Stomach (tissue), 4 donors: ENCODE results near the gene TPSB2.

Source experiments
- CTCF ChIP-seq, 7 experiments: fragments of 450-650 bp in 4 of 7; fragments of 200-600 bp in 3 of 7; sonication (generic) in 3 of 7; IDR thresholded peaks; one replicate each; pipeline ENCODE4 v1.5.1; 2016 to 2019; ENCODE audit warnings: antibody characterized with exemption in 7 of 7, control low read depth in 2 of 7, mild to moderate bottlenecking in 1 of 7
- EP300 ChIP-seq: sonication (generic); formaldehyde crosslinking; IDR thresholded peaks from one replicate; pipeline ENCODE4 v1.6.1; 2017; ENCODE audit warnings: antibody characterized with exemption
- POLR2A ChIP-seq, 4 donors: fragments of 450-650 bp; IDR thresholded peaks; one replicate each; pipeline ENCODE4 v1.6.1; 2016; ENCODE audit warnings: antibody characterized with exemption in 4 of 4, control low read depth in 2 of 4, mild to moderate bottlenecking in 1 of 4, moderate library complexity in 1 of 4
- POLR2AphosphoS5 ChIP-seq, 3 donors: sonication (generic); formaldehyde crosslinking; IDR thresholded peaks; one replicate each; pipeline ENCODE4 v1.6.1; 2016; ENCODE audit warnings: antibody characterized with exemption in 3 of 3

GRCh38 chr16:1277617-1278282 lies 47.8 kb upstream of the TPSB2 start:
- TF ChIP-seq CTCF (IDR thresholded peaks at IDR 0.05) = no peak
- TF ChIP-seq POLR2A (IDR thresholded peaks at IDR 0.05) = no peak
- TF ChIP-seq POLR2AphosphoS5 (IDR thresholded peaks at IDR 0.05) = no peak
- no peak for TF ChIP-seq EP300
